Measurements from ENCODE around the gene GMFB. TPM values are rescaled to one million over a fixed set of nuclear protein-coding genes. Genes with fewer than 3 reads are reported as not detected.

Gene GMFB
- total RNA-seq, 4 donors from 2014 or later = 41.8 to 111 (median 72.6) TPM

- no peaks in the 10 kb centered on the region for H3K27me3 ChIP-seq
- H3K9me3 ChIP-seq = no peaks in the 10 kb centered on the region
- H3K4me3 ChIP-seq = peak overlapping the region; percentile 76 to 99 (median 86)
- peaks cover 0 to 53% (median 21%) of the 10 kb centered on the region in 4 donors for H3K4me1 ChIP-seq
- 0% methylated on average over 8 to 9 of the region's 9 CpGs for WGBS, 2 donors
- no peak for DNase-seq (ENCODE audit: low spot score in 2 of 2)
- peak overlapping the region; percentile 84 to 99 (median 93) for H3K27ac ChIP-seq
- H3K36me3 ChIP-seq = peaks cover 0 to 5% (median 0%) of the 10 kb centered on the region in 3 donors
- no peak for TF ChIP-seq CTCF (IDR thresholded peaks at IDR 0.05)
- TF ChIP-seq POLR2A (IDR thresholded peaks at IDR 0.05) = no peak
- TF ChIP-seq EP300 (IDR thresholded peaks at IDR 0.05) = no peak
Measured at GRCh38 chr14:54488318-54488645, 498 bp downstream of the GMFB start.

- Histone ChIP-seq H3K4me1 (peaks cover 0 to 53% (median 21%) of the 10 kb centered on the region in 4 donors), H3K4me3 (peak overlapping the region; percentile 76 to 99 (median 86)), H3K27me3 (no peaks in the 10 kb centered on the region), H3K27ac (peak overlapping the region; percentile 84 to 99 (median 93)), H3K9me3 (no peaks in the 10 kb centered on the region), H3K36me3 (peaks cover 0 to 5% (median 0%) of the 10 kb centered on the region in 3 donors)
- TF ChIP-seq POLR2A (IDR thresholded peaks at IDR 0.05) = peak in 1 of 2 donors; percentile 7
- no peak for TF ChIP-seq CTCF (IDR thresholded peaks at IDR 0.05)
- 20 to 26% methylated on average over 4 of the region's 4 CpGs for WGBS, 2 donors
- no peak for DNase-seq (ENCODE audit: low spot score in 2 of 2)
Measured at GRCh38 chr14:54487771-54488170, 1.0 kb downstream of the GMFB start.

GRCh38 chr14:54486685-54487084 is 2.1 kb downstream of the GMFB start:
- Histone ChIP-seq H3K36me3 (peaks cover 0 to 10% (median 0%) of the 10 kb centered on the region in 3 donors), H3K4me1 (peaks cover 0 to 62% (median 21%) of the 10 kb centered on the region in 4 donors), H3K27ac (peak overlapping the region in 1 of 4 donors; percentile 11), H3K9me3 (no peaks in the 10 kb centered on the region), H3K4me3 (no peak overlapping the region), H3K27me3 (no peaks in the 10 kb centered on the region)
- WGBS, 2 donors = 89 to 93% methylated on average over 1 of the region's 1 CpG
- TF ChIP-seq EP300 (IDR thresholded peaks at IDR 0.05) (no peak), POLR2A (IDR thresholded peaks at IDR 0.05) (no peak), CTCF (IDR thresholded peaks at IDR 0.05) (no peak)
- no peak for DNase-seq (ENCODE audit: low spot score in 2 of 2)

- TF ChIP-seq POLR2A (IDR thresholded peaks at IDR 0.05) = no peak
- TF ChIP-seq CTCF (IDR thresholded peaks at IDR 0.05) = no peak
- no peak for TF ChIP-seq EP300 (IDR thresholded peaks at IDR 0.05)
- H3K4me3 ChIP-seq = no peak overlapping the region
- no peaks in the 10 kb centered on the region for H3K9me3 ChIP-seq
- no peak for DNase-seq (ENCODE audit: low spot score in 2 of 2)
- peaks cover 0 to 60% (median 18%) of the 10 kb centered on the region in 4 donors for H3K4me1 ChIP-seq
- no peaks in the 10 kb centered on the region for H3K27me3 ChIP-seq
- H3K36me3 ChIP-seq = peaks cover 0 to 12% (median 0%) of the 10 kb centered on the region in 3 donors
- H3K27ac ChIP-seq = no peak overlapping the region
Measured at GRCh38 chr14:54483846-54484245, 4.9 kb downstream of the GMFB start.

GRCh38 chr14:54483073-54483745 is 5.6 kb downstream of the GMFB start:
- 78 to 79% methylated on average over 8 of the region's 8 CpGs for WGBS, 2 donors
- TF ChIP-seq POLR2A (IDR thresholded peaks at IDR 0.05) = no peak
- no peak for TF ChIP-seq EP300 (IDR thresholded peaks at IDR 0.05)
- no peak for TF ChIP-seq CTCF (IDR thresholded peaks at IDR 0.05)
- DNase-seq (ENCODE audit: low spot score in 2 of 2) = no peak
- no peaks in the 10 kb centered on the region for H3K27me3 ChIP-seq
- no peak overlapping the region for H3K4me3 ChIP-seq
- H3K36me3 ChIP-seq = peaks cover 0 to 17% (median 0%) of the 10 kb centered on the region in 3 donors
- H3K9me3 ChIP-seq = no peaks in the 10 kb centered on the region
- H3K4me1 ChIP-seq = peaks cover 0 to 65% (median 18%) of the 10 kb centered on the region in 4 donors
- H3K27ac ChIP-seq = no peak overlapping the region
